Ishikawa (cell line): ENCODE results near the gene EPB41L4B.

Experiments used
- CEBPB ChIP-seq: IDR thresholded peaks from 2 replicates; pipeline ENCODE4 v1.6.1; 2012
- CREB1 ChIP-seq: IDR thresholded peaks from 2 replicates; pipeline ENCODE4 v1.6.1; 2012; ENCODE audit warnings: low read depth
- EGR1 ChIP-seq: IDR thresholded peaks from 2 replicates; pipeline ENCODE4 v1.6.1; 2012
- EP300 ChIP-seq: IDR thresholded peaks from 2 replicates; pipeline ENCODE4 v1.6.1; 2012; ENCODE audit warnings: borderline replicate concordance
- FOXM1 ChIP-seq: IDR thresholded peaks from 2 replicates; pipeline ENCODE4 v1.6.1; 2012; ENCODE audit warnings: low read depth, borderline replicate concordance
- NFIC ChIP-seq: IDR thresholded peaks from 2 replicates; pipeline ENCODE4 v1.6.1; 2012
- RAD21 ChIP-seq: IDR thresholded peaks from 2 replicates; pipeline ENCODE4 v1.6.1; 2012; ENCODE audit warnings: low read depth
- TAF1 ChIP-seq: IDR thresholded peaks from 2 replicates; pipeline ENCODE4 v1.6.1; 2012; ENCODE audit warnings: low read depth, mild to moderate bottlenecking
- TCF12 ChIP-seq: IDR thresholded peaks from 2 replicates; pipeline ENCODE4 v1.6.1; 2012; ENCODE audit warnings: low read depth
- TEAD4 ChIP-seq: IDR thresholded peaks from 2 replicates; pipeline ENCODE4 v1.6.1; 2012
- YY1 ChIP-seq: IDR thresholded peaks from 2 replicates; pipeline ENCODE4 v1.6.1; 2012; ENCODE audit warnings: low read depth
- ZBTB7A ChIP-seq: IDR thresholded peaks from 2 replicates; pipeline ENCODE4 v1.6.1; 2012; ENCODE audit warnings: low read depth
- TF ChIP-seq, protein P1 (sequence below): IDR thresholded peaks from 2 replicates; pipeline ENCODE4 v1.6.1; 2012
- TF ChIP-seq, protein P2 (sequence below): IDR thresholded peaks from 2 replicates; pipeline ENCODE4 v1.6.1; 2012
- TF ChIP-seq, protein P3 (sequence below): IDR thresholded peaks from 2 replicates; pipeline ENCODE4 v1.6.1; 2012; ENCODE audit warnings: low read depth, mild to moderate bottlenecking

EPB41L4B gene

DNA sequence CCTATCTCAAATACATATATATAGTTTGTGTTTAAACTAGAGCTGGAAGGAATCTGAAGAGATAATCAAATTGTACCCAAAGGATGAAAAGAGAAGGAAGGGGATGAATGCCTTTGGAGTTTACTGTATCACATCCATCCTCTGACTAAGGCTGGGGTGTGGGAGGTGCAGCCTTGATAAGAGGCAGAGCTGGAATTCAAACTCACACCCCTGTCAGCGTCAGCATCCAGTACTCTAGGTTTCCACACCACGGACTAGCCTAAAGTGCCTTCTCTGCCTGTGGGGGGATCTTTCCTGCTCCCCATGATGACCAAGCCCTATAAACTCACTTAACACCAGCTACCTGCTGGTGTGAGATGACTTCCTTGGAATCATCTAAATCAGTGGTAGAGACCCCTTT lies 48.1 kb downstream of the EPB41L4B start:
- TF ChIP-seq, protein P1, sequence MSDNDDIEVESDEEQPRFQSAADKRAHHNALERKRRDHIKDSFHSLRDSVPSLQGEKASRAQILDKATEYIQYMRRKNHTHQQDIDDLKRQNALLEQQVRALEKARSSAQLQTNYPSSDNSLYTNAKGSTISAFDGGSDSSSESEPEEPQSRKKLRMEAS, result no peak
- no peak for TF ChIP-seq RAD21
- TF ChIP-seq CREB1, result no peak
- no peak for TF ChIP-seq ZBTB7A
- no peak for TF ChIP-seq YY1
- no peak for TF ChIP-seq NFIC
- TF ChIP-seq EP300, result no peak
- TF ChIP-seq TEAD4, result no peak
- no peak for TF ChIP-seq TAF1
- TF ChIP-seq TCF12, result no peak
- TF ChIP-seq, protein P2, sequence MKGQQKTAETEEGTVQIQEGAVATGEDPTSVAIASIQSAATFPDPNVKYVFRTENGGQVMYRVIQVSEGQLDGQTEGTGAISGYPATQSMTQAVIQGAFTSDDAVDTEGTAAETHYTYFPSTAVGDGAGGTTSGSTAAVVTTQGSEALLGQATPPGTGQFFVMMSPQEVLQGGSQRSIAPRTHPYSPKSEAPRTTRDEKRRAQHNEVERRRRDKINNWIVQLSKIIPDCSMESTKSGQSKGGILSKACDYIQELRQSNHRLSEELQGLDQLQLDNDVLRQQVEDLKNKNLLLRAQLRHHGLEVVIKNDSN, result no peak
- TF ChIP-seq, protein P3, sequence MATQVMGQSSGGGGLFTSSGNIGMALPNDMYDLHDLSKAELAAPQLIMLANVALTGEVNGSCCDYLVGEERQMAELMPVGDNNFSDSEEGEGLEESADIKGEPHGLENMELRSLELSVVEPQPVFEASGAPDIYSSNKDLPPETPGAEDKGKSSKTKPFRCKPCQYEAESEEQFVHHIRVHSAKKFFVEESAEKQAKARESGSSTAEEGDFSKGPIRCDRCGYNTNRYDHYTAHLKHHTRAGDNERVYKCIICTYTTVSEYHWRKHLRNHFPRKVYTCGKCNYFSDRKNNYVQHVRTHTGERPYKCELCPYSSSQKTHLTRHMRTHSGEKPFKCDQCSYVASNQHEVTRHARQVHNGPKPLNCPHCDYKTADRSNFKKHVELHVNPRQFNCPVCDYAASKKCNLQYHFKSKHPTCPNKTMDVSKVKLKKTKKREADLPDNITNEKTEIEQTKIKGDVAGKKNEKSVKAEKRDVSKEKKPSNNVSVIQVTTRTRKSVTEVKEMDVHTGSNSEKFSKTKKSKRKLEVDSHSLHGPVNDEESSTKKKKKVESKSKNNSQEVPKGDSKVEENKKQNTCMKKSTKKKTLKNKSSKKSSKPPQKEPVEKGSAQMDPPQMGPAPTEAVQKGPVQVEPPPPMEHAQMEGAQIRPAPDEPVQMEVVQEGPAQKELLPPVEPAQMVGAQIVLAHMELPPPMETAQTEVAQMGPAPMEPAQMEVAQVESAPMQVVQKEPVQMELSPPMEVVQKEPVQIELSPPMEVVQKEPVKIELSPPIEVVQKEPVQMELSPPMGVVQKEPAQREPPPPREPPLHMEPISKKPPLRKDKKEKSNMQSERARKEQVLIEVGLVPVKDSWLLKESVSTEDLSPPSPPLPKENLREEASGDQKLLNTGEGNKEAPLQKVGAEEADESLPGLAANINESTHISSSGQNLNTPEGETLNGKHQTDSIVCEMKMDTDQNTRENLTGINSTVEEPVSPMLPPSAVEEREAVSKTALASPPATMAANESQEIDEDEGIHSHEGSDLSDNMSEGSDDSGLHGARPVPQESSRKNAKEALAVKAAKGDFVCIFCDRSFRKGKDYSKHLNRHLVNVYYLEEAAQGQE, result no peak
- TF ChIP-seq EGR1, result no peak
- no peak for TF ChIP-seq CEBPB
- TF ChIP-seq FOXM1, result no peak

DNA sequence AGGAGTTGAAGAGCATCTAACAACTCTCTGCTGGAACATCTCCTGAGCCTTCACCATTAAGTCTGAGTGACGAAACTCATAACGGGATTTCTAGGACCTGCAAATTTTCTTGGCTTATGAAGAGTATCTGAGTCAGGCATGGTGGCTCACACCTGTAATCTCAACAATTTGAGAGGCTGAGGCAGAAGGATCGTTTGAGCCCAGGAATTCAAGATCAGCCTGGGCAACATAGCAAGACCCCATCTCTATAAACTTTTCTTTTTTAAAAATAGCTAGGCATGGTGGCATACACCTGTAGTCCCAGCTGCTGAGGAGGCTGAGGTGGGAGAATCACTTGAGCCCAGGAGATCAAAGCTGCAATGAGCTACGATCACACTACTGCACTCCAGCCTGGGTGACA lies 48.8 kb downstream of the EPB41L4B start:
- TF ChIP-seq, protein P2, result no peak
- TF ChIP-seq EP300 (no peak), FOXM1 (no peak), CEBPB (no peak), CREB1 (no peak), TAF1 (no peak), TCF12 (no peak), NFIC (no peak), TEAD4 (no peak), RAD21 (no peak), ZBTB7A (no peak), YY1 (no peak), EGR1 (no peak)
- TF ChIP-seq, protein P3, result no peak
- TF ChIP-seq, protein P1, result no peak

DNA sequence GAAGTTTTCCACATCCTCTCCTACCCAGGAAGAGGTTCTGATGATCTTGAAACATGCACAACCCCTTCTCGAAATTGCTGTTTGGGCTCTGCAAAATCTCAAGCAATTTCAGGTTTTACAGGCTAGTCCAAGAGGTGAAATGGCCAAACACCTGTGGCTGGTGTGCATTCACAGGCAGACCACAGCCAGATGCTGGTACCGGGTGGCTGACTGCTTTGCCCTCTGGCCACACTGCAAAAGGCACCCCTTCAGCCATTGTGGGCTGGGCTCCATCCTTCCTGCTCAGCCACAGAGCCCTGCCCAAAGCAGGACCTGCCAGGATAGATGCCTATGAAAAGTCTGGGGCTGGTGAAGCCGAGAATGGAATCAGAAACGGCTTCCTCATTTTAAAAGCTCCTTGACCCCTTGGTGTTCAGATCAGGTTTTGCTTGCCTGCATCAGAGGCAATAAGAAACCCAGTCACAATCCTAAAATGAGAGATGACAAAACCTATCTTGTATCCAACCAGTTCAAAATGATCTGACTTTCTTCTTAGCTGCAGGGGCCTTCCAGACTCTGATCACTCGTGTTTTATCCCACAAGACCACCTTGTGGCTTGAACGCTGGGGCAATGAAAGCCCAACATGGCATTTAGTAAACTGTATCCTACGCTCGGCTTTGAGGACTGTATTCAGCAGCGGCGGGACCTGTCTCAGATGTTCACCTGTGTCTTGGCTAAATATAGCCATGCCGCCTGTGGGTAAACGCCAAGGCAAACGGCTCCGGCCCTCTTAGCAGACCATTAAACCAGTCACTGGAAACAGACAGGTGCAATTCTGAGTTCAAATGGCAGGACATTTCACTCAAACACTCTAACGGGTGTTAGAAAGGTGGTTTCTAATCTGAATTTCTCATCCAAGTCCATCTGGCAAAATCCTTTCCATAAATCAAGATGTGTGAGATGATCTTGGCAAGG lies 49.6 kb downstream of the EPB41L4B start:
- TF ChIP-seq EP300, result no peak
- no peak for TF ChIP-seq TCF12
- TF ChIP-seq TAF1, result no peak
- TF ChIP-seq NFIC, result no peak
- TF ChIP-seq TEAD4, result no peak
- no peak for TF ChIP-seq FOXM1
- no peak for TF ChIP-seq CEBPB
- no peak for TF ChIP-seq EGR1
- TF ChIP-seq, protein P3, result no peak
- no peak for TF ChIP-seq ZBTB7A
- no peak for TF ChIP-seq RAD21
- TF ChIP-seq, protein P2, result no peak
